Activated gamma-delta T cell treated with anti-CD3 and anti-CD28 coated beads, Interleukin-2, amount 50 U/mL, for 16 hours (primary cell): ENCODE results near the gene LIME1.

Source experiments
- DNase-seq: peaks from one replicate; pipeline ENCODE4 v3.0.0-alpha.2; 2020; ENCODE audit warnings: low read depth

LIME1 gene

DNA sequence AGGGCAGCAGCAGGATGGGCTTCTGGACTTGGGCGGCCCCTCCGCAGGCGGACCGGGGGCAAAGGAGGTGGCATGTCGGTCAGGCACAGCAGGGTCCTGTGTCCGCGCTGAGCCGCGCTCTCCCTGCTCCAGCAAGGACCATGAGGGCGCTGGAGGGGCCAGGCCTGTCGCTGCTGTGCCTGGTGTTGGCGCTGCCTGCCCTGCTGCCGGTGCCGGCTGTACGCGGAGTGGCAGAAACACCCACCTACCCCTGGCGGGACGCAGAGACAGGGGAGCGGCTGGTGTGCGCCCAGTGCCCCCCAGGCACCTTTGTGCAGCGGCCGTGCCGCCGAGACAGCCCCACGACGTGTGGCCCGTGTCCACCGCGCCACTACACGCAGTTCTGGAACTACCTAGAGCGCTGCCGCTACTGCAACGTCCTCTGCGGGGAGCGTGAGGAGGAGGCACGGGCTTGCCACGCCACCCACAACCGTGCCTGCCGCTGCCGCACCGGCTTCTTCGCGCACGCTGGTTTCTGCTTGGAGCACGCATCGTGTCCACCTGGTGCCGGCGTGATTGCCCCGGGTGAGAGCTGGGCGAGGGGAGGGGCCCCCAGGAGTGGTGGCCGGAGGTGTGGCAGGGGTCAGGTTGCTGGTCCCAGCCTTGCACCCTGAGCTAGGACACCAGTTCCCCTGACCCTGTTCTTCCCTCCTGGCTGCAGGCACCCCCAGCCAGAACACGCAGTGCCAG, 39.7 kb upstream of the LIME1 start, which contains the start of gene TNFRSF6B:
TNFRSF6B (plus strand) TSS at position 25 of the 729 bp plus-strand sequence; CDS start at position 141, 116 bp downstream.
- DNase-seq = no peak

DNA sequence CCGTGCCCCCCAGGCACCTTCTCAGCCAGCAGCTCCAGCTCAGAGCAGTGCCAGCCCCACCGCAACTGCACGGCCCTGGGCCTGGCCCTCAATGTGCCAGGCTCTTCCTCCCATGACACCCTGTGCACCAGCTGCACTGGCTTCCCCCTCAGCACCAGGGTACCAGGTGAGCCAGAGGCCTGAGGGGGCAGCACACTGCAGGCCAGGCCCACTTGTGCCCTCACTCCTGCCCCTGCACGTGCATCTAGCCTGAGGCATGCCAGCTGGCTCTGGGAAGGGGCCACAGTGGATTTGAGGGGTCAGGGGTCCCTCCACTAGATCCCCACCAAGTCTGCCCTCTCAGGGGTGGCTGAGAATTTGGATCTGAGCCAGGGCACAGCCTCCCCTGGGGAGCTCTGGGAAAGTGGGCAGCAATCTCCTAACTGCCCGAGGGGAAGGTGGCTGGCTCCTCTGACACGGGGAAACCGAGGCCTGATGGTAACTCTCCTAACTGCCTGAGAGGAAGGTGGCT, 39.1 kb upstream of the LIME1 start:
- DNase-seq = no peak

DNA sequence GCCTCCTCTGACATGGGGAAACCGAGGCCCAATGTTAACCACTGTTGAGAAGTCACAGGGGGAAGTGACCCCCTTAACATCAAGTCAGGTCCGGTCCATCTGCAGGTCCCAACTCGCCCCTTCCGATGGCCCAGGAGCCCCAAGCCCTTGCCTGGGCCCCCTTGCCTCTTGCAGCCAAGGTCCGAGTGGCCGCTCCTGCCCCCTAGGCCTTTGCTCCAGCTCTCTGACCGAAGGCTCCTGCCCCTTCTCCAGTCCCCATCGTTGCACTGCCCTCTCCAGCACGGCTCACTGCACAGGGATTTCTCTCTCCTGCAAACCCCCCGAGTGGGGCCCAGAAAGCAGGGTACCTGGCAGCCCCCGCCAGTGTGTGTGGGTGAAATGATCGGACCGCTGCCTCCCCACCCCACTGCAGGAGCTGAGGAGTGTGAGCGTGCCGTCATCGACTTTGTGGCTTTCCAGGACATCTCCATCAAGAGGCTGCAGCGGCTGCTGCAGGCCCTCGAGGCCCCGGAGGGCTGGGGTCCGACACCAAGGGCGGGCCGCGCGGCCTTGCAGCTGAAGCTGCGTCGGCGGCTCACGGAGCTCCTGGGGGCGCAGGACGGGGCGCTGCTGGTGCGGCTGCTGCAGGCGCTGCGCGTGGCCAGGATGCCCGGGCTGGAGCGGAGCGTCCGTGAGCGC, 38.5 kb upstream of the LIME1 start:
- no peak for DNase-seq

DNA sequence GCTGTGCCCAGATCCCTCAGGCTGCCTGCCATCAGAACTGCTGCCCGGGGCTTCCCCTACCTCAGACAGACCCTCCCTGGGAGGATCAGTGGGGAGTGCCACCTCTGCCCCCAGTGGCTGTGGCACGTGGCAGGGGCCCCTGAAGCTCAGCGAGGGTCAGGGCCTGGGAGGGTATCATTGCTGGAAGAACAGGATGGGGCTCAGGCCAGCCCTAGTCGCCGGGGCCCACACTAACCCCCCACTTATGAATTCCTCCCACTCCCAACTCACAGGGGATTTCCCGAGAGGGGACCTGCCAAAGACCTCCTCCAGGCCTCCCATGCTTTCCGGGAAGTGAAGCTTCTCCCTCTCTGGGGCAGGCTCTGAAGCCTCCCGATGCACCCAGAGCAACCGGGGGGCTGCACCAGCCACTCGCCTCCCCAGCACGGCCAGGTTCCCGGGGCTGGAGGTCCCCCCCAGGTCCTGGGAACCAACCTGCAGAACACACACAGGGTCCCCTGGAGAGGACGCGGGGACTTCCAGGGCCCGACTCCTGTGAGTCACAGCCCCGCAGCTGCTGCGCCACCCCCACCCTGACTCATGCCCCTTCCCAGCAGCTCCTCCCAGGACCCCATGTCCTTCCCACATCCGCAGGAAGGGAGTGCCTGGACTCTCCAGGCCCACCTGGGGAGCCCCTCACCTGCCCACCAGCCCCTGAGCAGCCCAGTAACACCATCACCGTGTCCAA, 37.6 kb upstream of the LIME1 start:
- no peak for DNase-seq

DNA sequence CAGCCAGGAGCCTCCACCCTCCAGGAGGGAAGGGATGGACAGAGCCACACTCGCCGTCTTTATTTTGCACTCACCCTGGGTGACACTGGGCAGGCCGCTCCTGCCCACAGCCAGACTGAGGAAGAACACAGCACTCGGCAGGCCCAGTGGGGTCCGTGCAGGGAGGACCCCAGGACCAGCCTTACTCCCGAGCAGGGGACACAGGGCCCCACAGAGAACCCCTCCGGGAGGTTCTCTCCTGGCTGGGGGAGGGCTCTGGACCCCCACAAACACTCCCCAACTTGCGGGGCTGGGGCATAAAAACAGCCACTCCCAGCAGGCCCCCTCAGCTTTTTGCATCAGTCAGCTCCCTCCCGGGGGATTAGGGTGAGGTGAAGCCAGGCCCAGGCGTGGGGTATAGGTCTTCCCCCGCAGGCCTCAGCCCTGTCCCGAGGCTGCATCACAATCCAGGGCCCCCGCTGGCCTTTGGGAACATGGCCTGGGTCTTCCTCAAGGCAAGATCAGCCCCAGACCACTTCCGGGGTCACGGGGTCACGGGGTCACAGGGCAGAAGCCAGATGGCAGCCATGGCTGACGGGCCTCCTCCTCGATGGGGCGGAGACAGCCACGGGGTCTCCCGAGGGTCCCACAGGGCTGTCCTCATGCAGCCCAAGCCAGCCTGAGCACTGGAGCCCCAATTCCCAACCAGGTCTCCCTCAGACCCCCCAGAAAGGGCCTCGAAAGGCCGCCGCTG, 36.8 kb upstream of the LIME1 start:
- DNase-seq = no peak

DNA sequence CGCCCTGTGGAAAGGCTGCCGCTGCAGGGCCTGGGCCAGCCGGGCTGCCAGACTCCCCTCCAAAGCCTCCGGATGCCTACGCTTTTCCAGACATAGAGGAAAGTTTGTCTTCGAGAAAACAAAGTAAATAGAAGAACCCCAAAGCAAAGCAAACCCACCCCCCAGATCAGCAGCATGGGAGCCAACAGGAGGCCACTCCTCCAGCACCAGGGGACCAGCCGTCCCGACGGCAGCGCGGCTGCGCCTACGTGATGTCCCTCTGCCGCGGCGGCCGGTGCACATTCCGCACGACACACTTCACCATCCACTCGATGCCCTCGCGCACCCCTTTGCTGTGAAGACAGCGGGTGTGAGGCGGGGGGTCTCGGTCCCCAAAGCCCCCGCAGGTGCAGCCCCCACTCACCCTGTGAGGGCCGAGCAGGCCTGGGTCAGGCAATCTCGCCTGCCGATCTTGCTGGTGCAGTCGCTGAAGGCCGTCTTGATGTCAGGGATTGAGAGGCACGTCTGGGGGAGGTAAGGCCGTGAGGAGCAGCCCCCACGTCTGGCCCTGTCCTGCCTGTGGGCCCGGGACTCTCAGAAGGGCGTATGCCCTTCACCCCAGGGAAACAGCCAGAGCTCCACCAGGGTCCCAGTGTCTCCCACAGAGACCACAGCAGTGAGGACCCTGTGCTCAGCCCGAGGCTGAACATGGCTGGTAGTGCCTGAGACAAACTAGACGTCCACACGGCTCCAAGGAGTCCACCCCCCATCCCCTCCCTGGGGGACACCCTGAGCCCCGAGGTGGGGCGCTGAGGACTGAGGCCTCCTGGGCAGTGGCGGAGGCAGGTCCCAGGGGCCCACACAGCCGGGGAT, 36.0 kb upstream of the LIME1 start:
- DNase-seq = no peak

DNA sequence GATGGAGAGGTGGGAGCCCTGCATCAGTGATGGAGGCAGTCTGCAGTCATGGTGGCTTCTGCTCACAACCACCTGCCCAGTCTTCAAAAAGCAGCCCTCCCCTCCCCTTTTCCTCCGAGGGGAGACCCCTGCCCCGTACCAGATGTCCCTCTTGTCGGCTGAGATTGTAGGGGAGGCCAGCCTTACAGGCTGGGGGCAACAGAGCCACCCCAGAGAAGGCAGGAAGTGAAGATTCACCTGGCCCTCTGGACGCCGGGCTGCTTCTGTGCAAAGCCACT, 35.5 kb upstream of the LIME1 start:
- no peak for DNase-seq

DNA sequence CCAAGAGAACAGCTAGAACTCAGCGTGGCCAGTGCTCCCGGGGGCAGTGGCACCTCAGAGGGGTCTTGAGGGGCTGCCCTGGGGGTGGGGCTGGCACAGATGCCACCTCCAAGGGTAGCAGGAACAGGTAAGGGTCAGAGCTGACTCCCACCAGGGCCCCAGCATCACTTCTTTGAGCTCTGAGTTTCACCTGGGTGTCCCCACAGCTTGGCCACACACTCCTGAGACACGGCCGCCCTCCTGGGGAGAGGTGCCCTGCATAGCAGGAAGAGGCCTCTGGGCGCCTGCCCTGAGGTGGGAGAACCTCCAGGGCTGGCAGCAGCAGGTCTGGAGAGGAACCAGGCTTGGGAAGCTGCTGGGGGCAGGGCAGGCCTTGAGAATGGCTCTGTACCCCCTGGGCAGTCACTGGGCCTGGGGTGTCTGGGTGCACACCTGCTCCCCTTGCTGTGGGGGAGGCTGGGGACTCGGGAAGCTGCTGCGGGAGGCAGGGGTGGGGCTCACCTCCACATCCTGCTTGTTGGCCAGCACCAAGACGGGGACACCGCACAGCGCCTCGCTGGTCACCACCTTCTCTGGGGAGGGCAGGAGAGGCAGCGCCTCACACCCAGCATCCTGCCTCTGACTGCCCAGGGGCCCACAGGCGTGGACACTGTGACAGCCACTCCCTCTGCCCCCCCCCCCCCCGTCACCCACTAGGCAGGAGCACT, 35.0 kb upstream of the LIME1 start:
- no peak for DNase-seq

DNA sequence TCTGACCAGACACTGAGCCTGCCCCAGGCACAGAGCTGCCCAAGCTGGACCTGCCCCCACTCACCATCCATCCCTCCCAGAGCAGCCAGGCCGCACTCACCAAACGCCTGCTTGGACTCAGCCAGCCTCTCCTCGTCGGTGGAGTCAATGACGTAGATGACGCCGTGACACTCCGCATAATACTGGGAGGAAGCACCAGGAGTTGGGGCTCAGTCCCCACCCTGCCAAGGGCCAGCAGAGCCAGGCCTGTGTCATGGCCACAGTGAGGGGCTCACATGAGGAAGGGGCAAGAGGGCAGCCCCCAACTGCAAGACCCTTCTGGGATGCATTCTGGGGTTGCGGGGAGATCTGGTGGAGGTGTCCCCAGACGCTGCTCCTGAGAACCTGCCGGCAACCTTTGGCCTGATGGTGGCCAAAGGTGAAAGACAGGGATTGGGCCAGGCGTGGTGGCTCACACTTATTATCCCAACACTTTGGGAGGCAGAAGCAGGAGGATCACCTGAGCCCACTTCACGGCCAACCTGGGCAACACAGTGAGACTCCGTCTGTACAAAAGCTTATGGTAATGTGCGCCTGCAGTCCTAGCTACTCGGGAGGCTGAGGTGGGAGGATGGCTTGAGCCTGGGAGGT, 34.3 kb upstream of the LIME1 start:
- no peak for DNase-seq

DNA sequence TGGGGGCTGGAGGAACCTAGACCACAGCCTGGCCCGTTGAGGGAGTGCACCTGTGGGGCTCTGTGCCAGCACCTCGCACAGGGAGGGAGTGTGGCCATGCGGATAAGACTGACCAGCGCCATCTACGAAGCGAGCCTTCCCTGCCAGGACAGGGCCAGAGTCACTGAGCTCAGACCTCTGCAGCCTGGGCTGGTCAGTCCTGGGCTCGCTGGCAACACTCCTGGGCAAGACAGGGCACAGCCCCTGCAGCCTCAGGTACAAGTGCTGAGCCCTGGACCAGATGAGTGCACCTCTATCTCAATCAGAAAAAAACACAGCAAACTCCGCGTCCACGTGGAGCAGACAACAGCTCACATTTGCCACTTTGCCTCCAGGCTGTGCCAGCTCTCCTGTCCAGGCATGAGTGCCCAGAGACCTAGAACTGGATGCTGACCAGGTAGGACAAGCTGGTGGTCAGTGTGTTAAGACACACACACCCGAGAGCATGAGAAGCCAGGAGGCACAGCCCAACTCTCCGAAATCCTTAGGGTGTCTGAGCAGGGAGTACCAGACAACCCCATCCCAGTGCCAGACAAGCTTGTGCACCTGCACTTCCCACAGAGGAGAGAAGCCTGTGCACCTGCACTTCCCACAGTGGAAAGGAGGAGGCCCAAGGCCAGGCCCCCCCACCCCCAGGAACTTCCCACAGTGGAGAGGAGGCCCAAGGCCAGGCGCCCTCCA, 33.6 kb upstream of the LIME1 start:
- no peak for DNase-seq

DNA sequence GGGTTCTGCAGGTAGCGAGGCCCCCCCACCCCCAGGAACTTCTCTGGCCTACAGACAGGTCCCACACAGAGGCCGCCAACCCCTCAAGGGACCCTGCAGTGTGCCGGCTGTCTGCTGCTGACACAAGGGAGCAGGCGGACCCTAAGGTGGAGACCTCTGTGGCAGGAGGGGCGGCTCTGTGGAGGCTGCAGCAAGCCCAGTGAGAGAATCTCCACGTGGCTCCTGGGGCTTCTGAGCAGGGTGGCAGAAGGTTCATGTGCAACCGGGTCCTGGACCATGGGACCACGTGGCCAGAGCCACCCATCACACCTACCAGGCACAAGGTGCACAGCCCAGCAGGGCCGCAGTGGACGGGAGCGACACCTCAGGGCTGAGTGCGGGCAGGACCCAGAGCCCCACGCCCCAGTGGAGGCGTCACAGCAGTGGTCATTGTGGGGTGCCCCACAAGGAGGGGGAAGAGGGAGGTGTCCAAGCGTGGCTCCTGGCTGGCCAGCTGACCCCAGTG, 32.9 kb upstream of the LIME1 start:
- DNase-seq = no peak

DNA sequence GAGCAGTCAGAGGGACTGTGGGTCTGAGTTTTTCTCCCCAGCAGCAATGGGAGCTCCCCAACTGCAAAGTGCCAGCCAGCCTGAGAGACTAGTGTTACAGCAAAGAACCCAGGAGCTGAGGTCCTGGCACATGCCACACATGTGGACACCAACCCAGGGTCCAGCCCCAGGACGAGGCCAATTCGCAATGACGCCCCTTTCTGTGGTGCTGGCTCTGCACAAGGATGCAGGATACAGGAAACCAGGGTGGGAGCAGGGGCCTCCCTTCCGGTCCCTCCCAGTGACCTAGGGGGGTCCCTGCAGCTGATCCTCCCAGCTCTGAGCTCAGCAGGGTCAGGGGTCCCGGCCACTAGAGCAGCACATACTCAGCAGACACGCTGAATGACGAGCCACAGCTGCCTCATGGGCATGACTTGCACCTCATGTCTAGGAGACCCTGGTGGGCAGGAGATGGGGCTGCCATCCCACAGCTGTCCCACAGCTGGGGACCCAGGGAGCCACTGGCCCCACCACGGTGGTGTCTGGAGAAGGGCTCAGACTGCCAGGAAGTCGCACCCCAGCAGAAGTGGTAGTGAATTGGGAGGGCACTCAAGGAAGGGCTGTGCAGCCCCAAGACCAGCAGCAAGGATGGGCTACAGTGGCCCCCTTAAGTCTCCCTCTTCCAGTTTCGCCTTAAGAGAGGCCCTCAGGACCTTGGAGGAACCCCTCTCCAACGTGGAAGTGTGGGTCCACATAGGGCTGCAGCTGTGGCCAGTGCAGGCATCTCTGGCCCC, 32.3 kb upstream of the LIME1 start:
- no peak for DNase-seq

DNA sequence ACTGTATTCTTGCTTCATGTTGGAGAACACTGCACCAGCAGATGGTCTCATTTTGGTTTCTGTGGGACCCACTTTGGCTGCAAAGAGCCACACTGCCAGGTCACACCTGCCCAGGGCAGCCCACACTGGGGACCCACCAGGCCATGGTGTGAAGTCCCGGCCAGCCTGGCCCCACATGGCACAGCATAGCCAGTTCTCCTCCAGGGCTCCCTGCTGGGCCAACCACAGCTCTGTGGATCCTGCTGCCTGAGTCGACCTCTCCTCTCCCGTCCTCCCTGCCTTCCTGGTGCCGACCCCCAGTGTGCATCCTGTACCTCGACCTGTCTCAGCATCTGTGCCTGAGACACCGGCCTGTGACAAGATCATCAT, 31.7 kb upstream of the LIME1 start:
- DNase-seq = no peak

DNA sequence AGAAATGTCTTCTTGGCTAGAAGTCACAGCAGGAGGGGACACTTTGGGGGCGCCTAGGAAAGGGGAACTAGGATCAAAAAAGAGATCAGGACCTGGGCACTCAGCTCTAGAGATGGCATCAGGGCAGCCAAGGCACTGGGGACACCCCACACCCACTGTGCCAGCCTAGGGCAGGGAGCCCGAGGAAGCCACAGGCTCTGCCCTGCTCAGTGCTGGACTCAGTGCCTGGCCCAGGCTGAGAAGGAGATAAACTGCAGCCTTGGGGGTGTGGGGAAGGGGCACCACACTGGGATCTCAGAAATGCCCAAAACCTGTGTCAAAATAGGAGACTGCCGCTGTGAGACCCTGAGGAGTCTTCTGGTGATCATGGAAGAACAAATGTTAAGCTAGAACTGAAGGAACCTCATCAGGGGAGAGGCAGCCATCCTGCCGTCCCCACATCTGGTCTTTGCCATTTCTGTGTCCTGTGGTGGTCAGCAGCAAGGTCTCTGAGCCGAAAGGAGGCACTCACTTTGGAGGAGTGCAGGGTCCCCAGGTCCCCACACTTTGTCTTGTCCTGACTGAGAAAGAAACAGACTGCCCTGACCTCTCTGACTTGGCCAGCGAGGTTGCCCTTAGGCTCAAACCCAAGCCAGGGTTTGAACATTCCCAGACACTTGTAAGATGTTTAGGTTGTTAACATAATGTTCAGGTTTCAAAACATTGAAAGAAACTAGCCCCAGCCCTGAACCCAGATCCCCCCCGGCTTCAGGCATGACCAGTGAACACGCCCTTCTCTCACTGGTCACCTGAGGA, 31.0 kb upstream of the LIME1 start:
- DNase-seq = no peak

DNA sequence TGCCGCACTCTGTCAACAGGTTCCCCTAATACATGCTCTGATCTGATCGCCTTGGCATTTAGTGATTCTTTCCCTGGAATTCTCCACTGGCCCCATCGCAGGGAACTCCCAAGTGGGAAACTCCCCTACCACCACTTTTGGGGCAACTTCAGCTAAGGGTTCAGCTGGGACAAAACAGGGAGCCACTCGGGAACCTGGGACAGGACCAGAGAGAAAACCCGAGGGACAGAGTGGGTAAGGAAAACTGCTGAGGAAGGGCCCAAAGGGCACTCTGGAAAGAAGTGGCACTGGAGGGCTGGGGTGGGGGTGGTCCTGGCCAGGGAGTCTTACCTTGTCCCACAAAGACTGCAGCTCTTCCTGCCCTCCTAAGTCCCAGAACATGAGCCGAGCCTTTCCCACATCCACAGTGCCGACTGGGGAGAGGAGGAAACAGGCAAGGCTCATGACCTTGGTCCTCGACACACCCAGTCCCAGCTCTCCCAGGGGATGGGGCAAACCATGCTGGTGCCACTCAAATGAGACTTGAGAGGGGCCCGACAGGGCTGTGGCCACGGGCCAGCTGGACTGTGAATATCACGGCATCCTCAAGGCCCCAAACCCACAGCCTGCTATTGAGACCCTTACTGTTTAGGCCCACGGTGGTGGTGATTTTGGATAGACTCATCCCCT, 30.3 kb upstream of the LIME1 start:
- no peak for DNase-seq

DNA sequence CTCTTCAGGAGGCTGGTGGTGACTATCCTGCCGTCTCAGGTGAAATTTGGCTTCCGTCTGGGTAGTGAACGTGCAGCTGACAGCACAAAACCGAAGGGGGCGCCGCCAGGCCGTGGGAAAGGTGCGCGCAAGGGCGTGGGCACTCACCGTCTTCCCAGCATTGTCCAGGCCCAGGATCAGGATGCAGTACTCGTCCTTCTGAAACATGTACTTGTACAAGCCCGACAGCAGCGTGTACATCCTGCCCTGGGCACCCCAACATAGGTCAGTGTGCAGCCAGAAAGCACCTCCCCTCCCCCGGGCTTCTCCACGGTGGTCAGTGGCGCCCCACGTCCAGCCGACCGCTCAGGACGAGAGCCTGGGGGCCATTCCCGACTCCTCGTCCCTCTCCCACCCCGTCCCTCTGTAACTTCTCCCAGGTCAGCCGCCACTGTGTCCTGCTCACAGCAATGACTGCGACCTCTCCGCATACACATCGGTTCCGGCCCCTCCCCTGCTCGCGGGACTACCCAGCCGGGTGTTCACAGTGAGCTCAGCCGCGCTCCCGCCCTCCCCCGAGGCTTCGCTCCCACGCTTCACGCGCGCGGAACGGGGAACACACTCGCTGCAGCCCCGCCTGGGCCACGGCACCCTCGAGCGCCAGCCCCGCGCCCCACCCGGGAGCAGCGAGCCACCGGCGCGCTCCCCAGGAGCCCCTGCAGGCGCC, 29.5 kb upstream of the LIME1 start:
- no peak for DNase-seq
